Hematopoietic multipotent progenitor cell treated with erythropoietin and hydrocortisone succinate and interleukin-3 and kit ligand, for 17 days (in vitro differentiated cells): ENCODE measurements around the gene F10.

Experiments used
- DNase-seq: peaks from one replicate; pipeline ENCODE4 v3.0.0-alpha.2; 2015; ENCODE audit warnings: low spot score

The F10 gene

GRCh38 chr13:113171250-113172125 is 48.9 kb downstream of the F10 start:
- no peak for DNase-seq

- DNase-seq, result no peak
These were observed 49.9 kb downstream of the F10 start for GRCh38 chr13:113172419-113172926.

DNA sequence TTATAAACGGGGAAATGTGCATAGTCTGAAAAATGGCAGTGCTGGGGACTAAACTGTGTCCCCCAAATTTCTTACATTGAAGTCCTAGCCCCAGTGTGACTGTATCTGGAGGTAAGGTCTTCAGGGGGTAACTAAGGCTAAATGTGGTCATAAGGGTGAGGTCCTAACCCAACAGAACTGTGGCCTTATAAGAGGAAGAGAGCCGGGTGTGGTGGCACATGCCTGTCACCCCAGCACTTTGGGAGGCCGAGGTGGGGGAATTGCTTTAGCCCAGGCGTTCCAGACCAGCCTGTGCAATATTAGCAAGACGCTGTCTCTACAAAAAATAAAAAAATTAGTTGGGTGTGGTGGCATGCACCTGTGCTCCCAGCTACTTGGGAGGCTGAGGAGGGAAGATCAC is 53.7 kb downstream of the F10 start:
- no peak for DNase-seq

GRCh38 chr13:113176822-113177221 is 54.2 kb downstream of the F10 start:
- DNase-seq, result no peak

DNA sequence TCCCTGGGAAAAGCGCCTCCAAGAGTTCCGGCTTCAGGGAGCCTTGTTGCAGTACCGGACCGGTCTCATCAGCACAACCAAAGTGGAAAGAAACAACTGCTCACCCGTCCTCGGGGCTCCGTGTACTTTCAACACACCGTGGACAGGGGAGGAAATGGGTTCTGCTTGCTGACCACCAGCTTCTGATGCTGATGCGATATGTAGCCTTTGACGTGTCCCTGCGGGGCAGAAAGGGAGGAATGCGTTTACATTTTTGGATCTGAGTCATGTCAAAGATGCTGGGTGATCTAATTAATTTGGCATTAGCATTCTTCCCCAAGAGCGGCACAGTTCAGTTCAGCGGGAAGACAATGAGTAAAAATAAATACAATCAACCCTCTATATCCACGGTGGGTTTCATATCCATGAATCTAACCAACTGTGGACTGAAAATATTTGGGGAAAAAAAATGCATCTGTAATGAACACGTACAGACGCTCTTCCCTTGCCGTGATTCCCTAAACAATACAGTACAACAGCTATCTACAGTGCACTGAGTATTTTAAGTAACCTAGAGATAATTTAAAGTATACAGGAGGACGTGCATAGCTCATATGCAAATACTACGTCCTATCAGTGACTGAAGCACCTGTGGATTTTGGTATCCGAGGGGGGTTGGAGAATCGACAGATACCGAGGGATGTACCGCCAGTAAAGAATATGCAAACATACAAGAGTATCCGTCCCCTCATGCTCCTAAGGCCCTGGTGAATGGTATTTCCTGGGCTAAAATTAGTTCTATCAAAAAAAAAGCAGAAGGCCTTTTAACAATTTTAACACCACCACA is 55.7 kb downstream of the F10 start:
- no peak for DNase-seq

DNA sequence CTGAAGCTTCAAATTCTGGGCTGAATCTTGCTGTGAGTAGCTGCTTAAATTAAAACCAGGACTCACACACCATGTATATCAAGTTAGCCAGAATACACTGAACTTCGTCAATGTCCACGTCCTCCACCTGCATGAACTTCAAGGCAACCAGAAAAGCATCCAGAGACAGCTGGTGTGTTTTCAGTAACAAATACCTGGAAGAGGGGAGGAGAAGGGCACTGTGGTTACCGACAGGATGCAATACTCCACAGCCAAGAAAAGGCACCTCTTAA is 56.2 kb downstream of the F10 start:
- no peak for DNase-seq

DNA sequence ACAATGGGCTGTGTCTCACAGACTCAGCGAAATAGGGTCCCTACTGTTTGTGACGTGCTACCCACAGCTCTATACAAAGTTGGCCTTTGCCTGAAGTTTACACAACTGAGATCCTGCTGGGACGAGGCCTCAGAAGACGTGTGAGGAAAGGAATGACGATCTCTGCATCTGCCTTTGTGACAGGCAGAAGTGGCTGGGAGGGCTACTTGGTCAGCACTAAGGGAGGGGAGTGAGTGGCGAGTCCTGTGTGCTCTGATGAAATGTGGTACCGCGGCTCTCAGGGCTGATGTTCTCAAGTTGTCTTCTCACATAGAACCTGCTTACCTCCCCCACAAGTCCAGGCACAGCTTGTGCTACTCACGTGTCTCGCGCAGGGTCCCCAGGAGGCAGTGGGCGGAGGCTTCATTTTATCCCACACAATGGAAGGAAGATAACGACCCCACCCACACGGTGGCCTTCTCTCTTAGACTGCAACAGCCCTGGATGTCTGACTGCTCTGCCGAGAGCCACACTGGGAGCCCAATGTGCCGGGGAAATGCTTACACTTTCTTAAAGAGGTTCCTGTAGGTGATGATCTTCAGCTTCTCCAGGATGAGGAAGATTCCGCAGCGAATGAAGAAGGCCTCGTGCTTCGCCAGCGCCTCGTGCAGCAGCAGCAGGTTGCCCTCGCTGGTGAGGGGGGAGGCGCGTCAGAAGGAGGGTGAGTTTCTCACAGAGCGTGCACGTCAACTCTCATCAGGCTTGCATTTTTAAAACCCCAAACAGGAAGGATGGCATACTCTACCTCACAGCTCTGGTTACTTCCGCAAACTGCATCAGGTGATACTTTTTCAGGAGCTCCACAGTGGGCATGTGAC is 57.0 kb downstream of the F10 start:
- no peak for DNase-seq

DNA sequence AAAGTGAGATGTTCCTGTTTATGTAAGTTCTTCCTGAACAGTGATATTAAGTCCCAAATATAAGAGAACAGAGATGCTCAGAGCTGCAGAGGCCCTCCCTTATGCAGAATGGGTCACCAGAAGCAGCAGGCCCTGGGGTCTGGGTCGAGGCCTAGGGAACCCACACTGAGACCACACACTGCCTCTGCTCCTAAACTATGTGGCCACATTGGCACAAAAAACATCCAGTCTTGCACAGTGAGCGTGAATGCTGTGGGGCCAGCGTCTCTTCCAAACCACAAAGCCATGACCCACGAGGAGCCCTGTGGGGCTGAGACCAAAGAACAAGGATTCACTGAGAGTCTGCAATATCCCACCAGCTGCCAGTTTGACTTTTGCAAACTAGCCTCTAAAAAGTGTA is 59.4 kb downstream of the F10 start:
- DNase-seq, result no peak

- DNase-seq, result no peak
These were observed 61.0 kb downstream of the F10 start for GRCh38 chr13:113183450-113184129.

DNA sequence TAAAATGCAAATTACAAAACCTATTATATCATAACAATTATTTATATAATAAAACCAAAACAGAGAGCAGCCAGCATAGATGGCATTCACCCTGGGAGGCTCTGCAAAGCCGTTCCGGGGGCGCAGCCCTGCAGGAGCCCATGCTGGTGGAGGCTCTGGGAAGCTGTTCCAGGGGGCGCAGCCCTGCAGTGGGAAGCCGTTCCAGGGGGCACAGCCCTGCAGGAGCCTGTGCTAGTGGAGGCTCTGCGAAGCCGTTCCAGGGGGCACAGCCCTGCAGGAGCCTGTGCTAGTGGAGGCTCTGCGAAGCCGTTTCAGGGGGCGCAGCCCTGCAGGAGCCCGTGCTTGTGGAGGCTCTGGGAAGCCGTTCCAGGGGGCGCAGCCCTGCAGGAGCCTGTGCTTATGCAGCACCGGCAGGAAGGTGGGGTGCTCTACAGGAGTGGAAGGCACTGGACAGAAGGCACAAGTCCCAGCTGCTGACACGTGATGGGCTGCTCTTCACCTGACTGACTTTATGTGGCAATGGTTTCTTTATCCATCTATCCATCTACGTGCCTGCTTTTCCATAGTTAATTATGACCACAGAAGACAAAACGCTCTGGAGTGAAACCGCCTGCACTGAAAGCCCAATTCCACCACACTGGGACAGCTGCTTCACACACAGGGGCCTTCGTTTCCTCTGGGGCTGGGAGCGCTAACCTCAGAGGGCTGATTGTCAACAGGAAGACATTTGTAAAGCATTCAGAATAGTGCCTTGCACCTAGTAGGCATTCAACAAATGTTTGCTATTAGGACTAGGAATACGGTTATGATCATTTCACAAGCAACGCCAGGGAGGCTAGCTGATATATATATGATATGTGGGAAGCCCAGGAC is 62.2 kb downstream of the F10 start:
- no peak for DNase-seq

DNA sequence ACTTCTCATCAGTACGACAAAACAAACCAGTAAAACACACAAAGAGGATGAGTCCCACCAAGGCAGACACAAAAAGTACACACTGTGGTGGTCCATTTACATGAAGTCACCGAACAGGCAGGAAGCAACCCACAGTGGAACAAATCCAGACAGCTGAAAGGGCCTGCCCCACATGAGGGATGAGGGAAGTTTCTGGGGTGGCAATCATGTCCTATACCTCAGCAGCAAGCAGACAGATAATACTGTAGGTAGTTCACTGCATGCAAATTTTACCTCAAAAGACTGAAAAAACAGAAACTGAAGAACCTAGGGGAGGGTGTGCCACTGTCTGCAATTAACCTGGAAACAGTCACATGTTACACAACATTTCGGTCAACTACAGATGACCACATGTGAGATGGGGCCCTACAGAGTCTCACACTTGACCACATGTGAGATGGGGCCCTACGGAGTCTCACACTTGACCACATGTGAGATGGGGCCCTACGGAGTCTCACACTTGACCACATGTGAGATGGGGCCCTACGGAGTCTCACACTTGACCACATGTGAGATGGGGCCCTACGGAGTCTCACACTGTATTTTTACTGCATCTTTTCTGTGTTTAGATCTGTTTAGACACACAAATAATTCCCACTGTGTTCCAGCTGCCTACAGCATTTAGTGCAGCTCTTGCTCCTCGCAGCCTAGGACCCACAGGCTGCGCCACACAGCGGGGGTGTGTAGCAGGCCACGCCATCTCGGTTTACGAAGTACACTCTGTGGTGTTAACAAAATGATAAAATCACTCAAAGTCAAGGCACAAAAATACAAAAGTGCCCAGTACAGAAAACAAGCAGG is 63.7 kb downstream of the F10 start:
- no peak for DNase-seq

- DNase-seq, result peak; percentile 91
These were observed 64.7 kb downstream of the F10 start for GRCh38 chr13:113187263-113187669.

DNA sequence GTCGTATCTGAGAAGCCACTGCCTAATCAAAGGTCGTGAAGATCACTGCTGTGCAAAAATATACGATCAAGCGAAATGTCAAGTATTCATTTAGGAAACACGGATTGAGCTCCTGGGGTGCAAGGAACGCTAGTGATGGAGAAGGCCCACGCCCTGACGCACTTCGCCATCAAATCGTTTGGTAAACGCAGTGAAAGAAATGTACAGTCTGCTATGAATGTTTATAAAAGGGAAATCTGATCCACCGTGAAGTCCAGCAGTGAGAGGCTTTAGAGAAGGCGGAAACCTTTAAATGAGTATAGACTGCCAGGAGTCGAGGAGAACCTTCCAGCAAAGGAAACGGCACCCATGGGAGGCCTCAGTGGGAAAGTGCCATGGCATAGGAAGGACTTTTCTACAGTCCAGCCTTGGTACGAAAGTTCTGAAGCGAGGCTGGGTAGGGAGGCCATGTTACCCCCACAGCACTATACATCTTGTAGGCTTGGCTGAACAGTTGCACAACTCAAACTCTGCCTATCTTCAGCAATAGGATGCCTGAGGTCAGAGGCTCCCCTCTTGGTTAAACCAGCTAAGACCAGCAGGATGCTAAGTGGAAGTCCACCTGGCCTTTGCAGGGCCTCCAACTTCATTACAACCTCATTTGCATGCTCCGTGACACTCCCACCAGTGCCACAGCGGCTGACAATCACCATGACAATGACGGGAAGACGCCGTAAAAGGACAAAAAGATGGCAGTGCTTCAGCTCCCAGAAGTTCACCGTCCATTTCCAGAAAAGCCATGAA is 65.5 kb downstream of the F10 start:
- no peak for DNase-seq

- DNase-seq, result no peak
These were observed 67.6 kb downstream of the F10 start for GRCh38 chr13:113190181-113190580.

- no peak for DNase-seq
These were observed 69.7 kb downstream of the F10 start for GRCh38 chr13:113192279-113192678.

- no peak for DNase-seq
These were observed 70.3 kb downstream of the F10 start for GRCh38 chr13:113192902-113193301.

DNA sequence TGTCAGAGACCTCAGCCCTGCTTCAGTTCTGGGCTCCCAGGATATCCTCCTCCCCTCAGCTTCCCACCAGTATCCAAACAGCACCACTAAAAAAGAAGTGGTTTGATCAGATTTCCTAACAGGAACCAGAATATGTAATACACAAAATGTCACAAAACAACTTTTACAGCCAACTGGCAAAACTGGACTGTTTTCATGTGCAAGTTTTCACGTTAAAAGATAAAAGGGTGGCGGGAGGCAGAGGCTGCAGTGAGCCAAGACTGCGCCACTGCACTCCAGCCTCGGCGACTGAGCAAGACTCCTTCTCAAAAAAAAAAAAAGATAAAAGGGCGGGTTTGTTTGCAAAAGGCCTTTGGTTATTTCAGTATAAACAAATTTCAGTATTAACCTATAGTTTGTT is 72.8 kb downstream of the F10 start:
- no peak for DNase-seq

GRCh38 chr13:113196970-113197737 is 74.6 kb downstream of the F10 start:
- DNase-seq, result no peak
